ENCODE data around the gene CENPB.
A peak's percentile ranks its signal among the peaks of the same experiment; 100 is the strongest.

CENPB gene

GRCh38 chr20:3757268-3757667, 29.3 kb downstream of the CENPB start:
- Mint-ChIP-seq H3K9me3 (no peaks in the 10 kb centered on the region), H3K4me3 (no peak overlapping the region), H3K36me3 (ENCODE audit: low read depth) (peaks cover 19% of the 10 kb centered on the region), H3K4me1 (peaks cover 34% of the 10 kb centered on the region), H3K27me3 (ENCODE audit: low read depth, poor library complexity) (peaks cover 11% of the 10 kb centered on the region), H3K27ac (no peak overlapping the region)
- DNase-seq = no peak
- no peak for TF ChIP-seq CTCF (IDR thresholded peaks at IDR 0.05)

- Mint-ChIP-seq H3K27ac (peak overlapping the region; percentile 36), H3K4me1 (peaks cover 28% of the 10 kb centered on the region), H3K36me3 (ENCODE audit: low read depth) (peaks cover 16% of the 10 kb centered on the region), H3K4me3 (no peak overlapping the region), H3K27me3 (ENCODE audit: low read depth, poor library complexity) (peaks cover 24% of the 10 kb centered on the region), H3K9me3 (no peaks in the 10 kb centered on the region)
- no peak for DNase-seq
- no peak for TF ChIP-seq CTCF (IDR thresholded peaks at IDR 0.05)
Observed at GRCh38 chr20:3755814-3756480, 30.6 kb downstream of the CENPB start.

GRCh38 chr20:3755269-3755668, 31.3 kb downstream of the CENPB start:
- no peak for TF ChIP-seq CTCF (IDR thresholded peaks at IDR 0.05)
- Mint-ChIP-seq H3K36me3 (ENCODE audit: low read depth) (peaks cover 21% of the 10 kb centered on the region), H3K27me3 (ENCODE audit: low read depth, poor library complexity) (peaks cover 30% of the 10 kb centered on the region), H3K27ac (no peak overlapping the region), H3K4me3 (no peak overlapping the region), H3K9me3 (no peaks in the 10 kb centered on the region), H3K4me1 (peaks cover 21% of the 10 kb centered on the region)
- DNase-seq = no peak

- peaks cover 21% of the 10 kb centered on the region for H3K36me3 Mint-ChIP-seq (ENCODE audit: low read depth)
- H3K4me1 Mint-ChIP-seq = peaks cover 11% of the 10 kb centered on the region
- H3K27me3 Mint-ChIP-seq (ENCODE audit: low read depth, poor library complexity) = peaks cover 36% of the 10 kb centered on the region
- no peak overlapping the region for H3K4me3 Mint-ChIP-seq
- no peak overlapping the region for H3K27ac Mint-ChIP-seq
- no peak for TF ChIP-seq CTCF (IDR thresholded peaks at IDR 0.05)
- DNase-seq = no peak
- H3K9me3 Mint-ChIP-seq = no peaks in the 10 kb centered on the region
Observed at GRCh38 chr20:3754276-3754630, 32.3 kb downstream of the CENPB start.

GRCh38 chr20:3753501-3754275, 32.9 kb downstream of the CENPB start:
- peaks cover 40% of the 10 kb centered on the region for H3K27me3 Mint-ChIP-seq (ENCODE audit: low read depth, poor library complexity)
- no peaks in the 10 kb centered on the region for H3K9me3 Mint-ChIP-seq
- peaks cover 5% of the 10 kb centered on the region for H3K4me1 Mint-ChIP-seq
- H3K4me3 Mint-ChIP-seq = no peak overlapping the region
- no peak for TF ChIP-seq CTCF (IDR thresholded peaks at IDR 0.05)
- no peak overlapping the region for H3K27ac Mint-ChIP-seq
- peaks cover 21% of the 10 kb centered on the region for H3K36me3 Mint-ChIP-seq (ENCODE audit: low read depth)
- no peak for DNase-seq
